Mucosa of gallbladder (tissue), 1 donor: ENCODE results near the gene RFX2. TPM values are rescaled to one million over a fixed set of nuclear protein-coding genes. Genes with fewer than 3 reads are reported as not detected.
"Not testable (repeated sequence)": the region's sequence is repeated elsewhere in the genome, so short reads cannot be mapped to it uniquely, and the experiment has no call there.

Source experiments
- DNase-seq: peaks from one replicate; pipeline ENCODE4 v3.0.0-alpha.2; 2020; ENCODE audit warnings: low spot score
- total RNA-seq: library from RNA; stranded (reverse); gene quantifications from one replicate; pipeline ENCODE4 v1.2.1, GENCODE V29; 2021
- donor health status: DM: no; HTN: no; CAD: no.

Gene RFX2
- total RNA-seq, 1 donor from 2014 or later = 8.6 TPM

DNA sequence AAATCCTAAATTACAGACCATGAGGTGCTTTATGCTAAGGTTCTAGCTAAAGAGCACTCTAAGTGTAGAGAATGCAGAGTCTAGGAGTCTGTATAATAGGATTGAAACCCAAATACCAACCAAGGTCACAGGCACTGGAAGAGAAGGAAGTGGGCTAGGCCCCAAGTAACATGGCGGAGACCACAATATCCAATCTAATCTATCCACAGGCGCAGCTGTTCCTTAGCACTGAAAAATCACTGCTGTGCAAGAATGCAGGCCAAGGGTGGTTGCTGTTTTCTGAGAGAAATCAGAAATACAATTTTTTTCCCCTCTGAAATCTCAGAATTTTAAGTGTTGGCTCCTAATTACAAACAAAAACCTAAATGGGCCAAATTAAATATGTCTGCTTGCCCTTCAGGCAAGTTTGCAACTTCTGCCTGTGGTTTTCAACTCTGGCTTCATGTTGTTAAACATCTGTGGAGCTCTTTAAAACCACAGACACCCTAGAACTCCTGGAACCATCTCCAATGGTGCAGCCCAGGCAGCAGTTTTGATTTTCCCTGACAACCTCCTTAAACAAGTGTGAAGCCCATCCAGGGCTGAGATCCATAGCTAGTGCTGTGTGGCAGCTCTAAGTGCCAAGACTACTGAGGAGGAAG is 138.5 kb downstream of the RFX2 start:
- no peak for DNase-seq

GRCh38 chr19:5969476-5969875 is 140.8 kb downstream of the RFX2 start:
- DNase-seq = no peak

- DNase-seq = no peak
These were observed 141.6 kb downstream of the RFX2 start for GRCh38 chr19:5968431-5969373.

GRCh38 chr19:5967994-5968430 is 142.3 kb downstream of the RFX2 start:
- peak; percentile 83 for DNase-seq

GRCh38 chr19:5967571-5967970 is 142.7 kb downstream of the RFX2 start:
- no peak for DNase-seq

- no peak for DNase-seq
These were observed 143.4 kb downstream of the RFX2 start for GRCh38 chr19:5966941-5967340.

DNA sequence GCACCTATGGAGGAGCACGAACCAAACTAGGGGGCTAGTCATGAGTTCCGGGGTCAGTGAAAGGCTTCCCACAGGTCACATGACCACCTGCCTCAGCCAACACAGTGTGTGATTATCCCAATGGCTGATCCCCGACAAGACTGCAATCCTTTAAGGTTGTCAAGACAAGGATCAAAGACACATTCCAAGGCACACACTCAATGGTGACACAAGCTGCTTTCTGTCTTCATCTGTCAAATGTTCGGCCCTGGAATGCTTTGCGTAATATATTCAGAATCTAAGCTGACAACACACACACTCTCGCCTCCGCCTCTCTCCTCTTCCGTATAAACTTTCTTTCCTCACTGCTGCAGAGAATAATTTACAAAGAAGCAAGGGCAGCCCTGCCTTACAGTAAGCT is 144.1 kb downstream of the RFX2 start:
- peak; percentile 59 for DNase-seq

DNA sequence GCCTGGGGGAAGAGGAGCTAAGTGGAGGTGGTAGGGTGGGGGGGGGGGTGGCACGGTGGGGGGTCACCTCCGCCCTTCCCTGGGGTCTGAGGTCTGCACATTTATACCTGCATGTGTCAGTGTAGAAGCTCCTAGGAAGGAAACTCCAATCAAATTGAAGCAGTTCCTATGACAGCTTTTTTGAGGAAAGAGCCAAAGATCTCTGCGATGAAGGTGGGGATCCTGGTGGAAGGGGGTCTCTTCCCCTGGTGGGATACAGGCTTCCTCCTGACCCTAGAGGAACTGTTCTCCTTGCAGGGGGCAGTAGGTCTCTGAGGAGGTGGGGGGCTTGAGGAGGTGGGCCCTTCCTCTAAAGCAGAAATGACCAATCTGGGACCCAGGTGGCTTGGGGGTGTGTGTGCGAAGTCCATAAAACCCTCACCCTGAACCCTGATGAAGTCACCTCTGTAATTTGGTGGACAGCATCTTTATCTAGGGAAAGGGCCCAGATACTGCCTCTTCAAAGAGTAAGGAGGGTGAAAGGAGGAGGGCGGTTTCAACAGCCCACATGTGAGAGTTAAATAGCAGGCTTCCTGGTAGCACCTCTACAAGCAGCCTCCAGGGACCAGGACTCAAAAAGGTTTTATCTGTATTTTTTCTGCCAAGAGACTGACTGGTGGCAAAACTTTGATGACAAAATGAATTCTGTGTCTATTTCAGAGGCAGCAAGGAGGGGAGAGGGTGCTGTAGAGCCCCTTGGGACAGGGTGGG is 145.3 kb downstream of the RFX2 start:
- DNase-seq = no peak

DNA sequence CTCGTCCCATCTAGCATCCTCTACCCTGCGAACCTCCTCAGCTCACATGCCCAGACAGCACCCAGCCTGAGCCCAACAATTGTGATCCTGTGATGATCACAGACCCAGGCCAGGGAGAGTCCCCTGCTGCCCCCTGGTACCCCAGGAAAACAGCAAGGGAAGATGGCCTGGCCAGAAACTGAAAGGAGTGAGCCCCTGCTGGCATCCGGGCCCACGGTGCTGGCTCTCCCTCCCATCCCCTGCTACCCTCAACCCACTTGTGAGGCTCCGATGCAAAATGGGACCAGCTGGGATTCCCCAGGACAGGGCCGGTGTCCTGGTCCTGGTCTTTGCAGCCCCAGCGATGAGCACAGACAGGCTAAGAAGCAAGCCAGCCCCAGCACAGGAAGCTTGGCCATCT is 146.4 kb downstream of the RFX2 start:
- DNase-seq = no peak

- DNase-seq = not testable (repeated sequence)
These were observed 147.0 kb downstream of the RFX2 start for GRCh38 chr19:5963259-5963658.

DNA sequence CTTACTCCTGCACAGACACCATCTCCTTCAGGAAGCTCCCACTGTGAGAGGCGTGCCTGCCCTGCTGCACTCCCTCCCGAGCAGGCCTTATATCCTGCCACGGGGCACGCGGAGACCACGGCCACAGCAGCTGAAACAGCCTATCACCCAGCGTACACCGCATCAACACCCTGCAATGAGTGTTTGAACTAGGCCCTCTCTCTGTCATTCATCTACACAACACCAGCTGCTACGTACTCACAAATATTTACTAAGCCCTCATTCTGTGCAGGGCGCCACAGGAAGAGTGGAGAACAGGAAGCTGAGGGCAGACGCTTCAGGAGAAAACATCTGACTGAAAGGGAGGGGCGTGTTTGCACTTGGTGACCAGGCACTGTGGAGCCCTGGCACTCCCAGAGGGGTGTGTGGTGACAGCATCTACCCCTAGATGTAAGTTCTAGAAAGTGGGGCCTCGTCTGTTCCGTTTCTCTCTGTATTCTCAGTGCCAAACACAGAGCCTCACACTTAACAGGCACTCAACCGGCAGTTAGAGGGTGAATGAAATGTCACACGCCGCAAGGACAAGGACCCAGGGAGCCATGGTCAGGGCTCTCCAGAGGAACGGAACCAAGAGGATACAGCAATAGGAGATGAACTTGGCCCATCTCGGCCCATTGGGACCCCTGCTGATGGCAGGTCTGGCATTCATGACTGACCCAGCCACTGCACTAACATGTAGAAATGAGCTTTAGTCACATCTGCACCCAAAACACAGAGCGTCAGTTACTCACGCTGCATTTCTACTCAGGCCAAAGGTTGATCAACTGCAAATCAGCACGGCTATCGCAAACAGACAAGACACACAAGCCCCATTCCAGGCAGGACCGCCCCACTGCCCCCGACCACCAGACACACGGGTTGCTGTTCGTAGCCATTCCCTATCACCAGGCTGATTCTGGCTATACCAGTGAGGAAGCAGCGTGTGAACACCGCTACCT is 148.0 kb downstream of the RFX2 start:
- peak; percentile 78 for DNase-seq

DNA sequence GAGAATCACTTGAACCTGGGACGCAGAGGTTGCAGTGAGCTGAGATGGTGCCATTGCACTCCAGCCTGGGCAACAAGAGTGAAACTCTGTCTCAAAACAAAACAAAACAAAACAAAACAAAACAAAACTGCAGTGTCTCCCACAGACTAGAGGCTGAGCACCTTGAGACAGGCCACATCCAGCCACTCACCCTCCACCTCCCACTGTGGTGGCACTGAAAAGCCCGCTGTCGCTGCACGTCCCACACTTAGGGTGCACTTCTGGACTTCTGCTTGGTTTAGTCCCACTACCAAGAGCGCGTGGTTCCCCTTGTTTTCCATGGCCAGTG is 148.7 kb downstream of the RFX2 start:
- not testable (repeated sequence) for DNase-seq

- no peak for DNase-seq
These were observed 150.0 kb downstream of the RFX2 start for GRCh38 chr19:5960005-5961001.

GRCh38 chr19:5959260-5960004 is 150.9 kb downstream of the RFX2 start:
- no peak for DNase-seq

GRCh38 chr19:5958851-5959122 is 151.5 kb downstream of the RFX2 start:
- DNase-seq = no peak

- DNase-seq = no peak
These were observed 152.0 kb downstream of the RFX2 start for GRCh38 chr19:5958074-5958850.

DNA sequence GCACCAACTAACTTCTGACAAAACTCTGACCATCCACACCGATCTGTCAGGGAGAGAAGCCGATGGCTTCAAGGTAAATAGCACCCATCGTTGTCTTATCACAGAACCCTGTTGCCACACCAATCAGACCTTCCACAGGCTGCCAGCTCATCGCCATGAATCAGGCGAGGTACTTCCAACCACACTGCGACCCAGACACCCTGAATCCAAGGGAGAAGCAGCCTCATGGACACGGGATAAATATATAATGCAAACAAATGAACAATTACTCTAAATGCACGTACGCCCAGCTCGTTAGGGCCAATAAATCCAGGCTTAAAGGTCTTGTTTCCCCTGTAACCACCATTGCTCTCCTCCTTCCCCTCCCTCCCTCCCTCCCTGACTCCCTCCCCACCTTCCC is 153.1 kb downstream of the RFX2 start:
- no peak for DNase-seq

- DNase-seq = no peak
These were observed 153.6 kb downstream of the RFX2 start for GRCh38 chr19:5956728-5957127.

DNA sequence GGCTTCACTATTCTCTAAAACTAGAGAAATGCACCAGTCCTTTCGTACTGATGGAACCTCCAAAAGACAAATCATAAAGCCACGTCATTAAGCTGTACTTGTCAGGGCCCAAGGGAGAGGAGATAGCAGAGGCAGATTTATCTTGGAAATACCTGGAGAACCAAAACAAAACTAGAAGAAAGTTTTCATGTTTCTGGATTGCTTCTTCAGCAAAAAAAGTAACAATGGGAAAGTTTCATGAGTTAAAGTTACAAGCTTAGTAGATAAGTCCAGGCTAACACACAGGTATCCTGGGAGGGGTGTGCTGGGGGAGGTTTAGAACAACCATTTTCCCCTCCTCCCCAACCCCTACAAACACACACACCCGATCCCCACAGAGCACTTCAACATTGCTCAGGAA is 154.0 kb downstream of the RFX2 start:
- DNase-seq = no peak
